ENCODE measurements around the gene TNIK.

DNA sequence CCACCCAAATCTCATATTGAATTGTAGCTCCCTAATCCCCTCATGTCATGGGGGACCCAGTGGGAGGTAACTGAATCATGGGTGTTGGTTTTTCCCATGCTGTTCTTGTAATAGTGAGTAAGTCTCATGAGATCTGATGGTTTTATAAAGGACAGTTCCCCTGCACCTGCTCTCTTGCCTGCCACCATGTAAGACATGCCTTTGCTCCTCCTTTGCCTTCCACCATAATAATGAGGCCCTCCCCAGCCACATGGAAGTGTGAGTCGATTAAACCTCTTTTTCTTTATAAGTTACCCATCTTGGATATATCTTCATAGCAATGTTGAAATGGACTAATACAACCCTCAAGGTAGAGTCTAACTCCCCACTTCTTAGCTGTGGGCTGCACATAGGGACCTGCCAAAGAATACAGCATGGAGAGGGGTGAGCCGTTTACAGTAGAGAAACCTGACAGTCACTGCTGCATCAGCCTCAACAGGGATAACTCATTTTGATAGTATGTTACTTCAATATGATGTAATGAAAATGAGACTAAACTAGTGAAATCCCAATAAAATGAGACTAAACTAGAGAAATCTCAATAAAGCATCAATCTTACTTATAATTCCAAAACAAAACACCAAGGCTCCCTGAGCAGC lies 117.3 kb downstream of the TNIK start:
- TF ChIP-seq, protein P1, sequence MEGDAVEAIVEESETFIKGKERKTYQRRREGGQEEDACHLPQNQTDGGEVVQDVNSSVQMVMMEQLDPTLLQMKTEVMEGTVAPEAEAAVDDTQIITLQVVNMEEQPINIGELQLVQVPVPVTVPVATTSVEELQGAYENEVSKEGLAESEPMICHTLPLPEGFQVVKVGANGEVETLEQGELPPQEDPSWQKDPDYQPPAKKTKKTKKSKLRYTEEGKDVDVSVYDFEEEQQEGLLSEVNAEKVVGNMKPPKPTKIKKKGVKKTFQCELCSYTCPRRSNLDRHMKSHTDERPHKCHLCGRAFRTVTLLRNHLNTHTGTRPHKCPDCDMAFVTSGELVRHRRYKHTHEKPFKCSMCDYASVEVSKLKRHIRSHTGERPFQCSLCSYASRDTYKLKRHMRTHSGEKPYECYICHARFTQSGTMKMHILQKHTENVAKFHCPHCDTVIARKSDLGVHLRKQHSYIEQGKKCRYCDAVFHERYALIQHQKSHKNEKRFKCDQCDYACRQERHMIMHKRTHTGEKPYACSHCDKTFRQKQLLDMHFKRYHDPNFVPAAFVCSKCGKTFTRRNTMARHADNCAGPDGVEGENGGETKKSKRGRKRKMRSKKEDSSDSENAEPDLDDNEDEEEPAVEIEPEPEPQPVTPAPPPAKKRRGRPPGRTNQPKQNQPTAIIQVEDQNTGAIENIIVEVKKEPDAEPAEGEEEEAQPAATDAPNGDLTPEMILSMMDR (conservative IDR thresholded peaks at IDR 0.05) = no peak
- no peak for TF ChIP-seq ZFX (IDR thresholded peaks at IDR 0.05)
